Endothelial cell of coronary artery (primary cell): ENCODE measurements around the gene PDIA5. TPM values are rescaled to one million over a fixed set of nuclear protein-coding genes. Genes with fewer than 3 reads are reported as not detected.

Experiments used
- total RNA-seq: library from RNA; depleted of rRNA; stranded (reverse); fragments of >200 nt; gene quantifications from 2 replicates; pipeline ENCODE4 v1.2.3, GENCODE V29; 2014

PDIA5 gene
- 29.1 and 43.2 TPM in 2 replicates for total RNA-seq

DNA sequence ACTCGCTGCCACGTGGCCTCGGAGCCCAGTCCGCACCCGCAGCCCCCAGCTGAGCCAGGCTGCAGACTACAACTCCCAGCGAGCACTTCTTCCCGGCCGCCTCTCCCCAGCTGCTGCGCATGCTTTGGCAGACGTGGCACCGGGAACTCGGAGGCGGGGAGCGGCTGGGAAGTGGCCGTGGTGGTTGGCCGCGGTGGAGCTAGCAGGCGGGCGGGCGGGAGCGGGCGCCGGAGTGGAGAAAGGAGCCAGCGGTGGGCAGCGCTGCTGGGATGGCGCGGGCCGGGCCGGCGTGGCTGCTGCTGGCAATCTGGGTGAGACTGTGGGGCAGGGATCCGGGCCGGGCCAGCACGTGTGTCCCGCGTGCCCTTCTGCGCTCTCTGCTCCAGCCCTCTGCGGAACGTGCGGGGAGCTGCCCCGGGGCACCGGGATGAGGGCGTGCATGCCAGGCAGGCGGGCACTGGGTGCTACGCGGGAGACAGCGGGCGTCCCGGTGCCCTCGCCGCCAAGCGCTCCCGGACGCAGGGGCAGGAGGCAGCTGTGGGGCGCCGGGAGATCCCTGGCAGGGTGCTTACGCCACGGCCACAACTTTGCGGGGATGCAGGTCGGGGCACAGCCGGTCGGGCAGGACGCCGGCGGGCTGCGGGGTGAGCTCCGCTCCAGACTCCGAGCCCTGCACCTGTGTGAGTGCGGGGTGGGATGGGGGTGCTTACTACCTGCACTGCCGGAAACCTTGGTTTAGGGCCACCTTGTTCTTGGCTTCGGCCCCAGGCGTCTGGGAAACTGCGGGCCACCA is at the start of gene PDIA5:
Gene PDIA5 (plus strand): TSS at position 130 of the 793 bp plus-strand sequence. CDS start 140 bp downstream, at position 270.

DNA sequence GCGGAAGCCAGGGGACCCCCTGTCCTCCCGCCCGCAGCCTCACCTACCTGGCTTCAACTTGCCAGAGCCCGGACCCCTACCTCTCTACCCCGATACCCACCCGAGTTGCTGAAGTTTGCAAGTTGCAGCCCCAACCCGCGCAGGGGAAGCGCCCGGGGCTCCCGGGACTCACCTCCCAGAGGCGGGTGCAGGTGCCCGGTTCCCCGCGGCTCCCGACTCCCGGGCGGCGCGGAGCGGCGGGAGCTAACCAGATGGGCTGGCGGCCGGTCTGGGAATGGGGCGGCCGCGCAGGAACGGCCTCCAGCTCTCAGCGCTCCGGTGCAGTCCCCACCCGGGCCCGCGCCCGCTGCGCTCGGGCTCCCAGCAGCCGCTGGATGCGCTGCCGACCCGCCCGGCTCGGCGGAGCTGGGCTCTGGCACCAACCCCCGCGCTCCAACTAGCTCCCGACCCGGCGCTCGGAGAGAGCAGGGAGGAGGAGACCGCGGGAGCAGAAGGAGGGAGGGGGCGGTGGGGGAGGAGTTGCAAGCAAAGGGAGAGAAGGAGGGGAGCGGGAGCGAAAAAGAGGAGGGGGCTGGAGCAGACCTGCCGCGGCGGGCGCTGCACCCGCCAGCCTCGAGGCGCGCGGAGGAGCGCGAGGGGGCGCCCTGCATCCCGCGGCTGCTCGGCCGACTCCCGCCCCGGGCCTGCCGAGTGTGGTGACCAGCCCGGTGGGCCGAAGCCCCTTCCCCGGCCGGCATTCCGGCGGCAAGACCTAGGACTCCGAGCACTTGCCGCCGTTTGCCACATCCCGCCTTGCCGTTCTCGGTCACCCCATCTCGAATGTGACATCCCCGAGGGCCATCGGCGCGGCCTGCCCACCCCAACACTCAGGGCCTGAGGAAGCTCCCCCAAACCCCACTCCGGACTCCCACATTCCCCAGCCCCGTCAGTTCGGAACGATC is 39.3 kb upstream of the PDIA5 start, which contains the start of gene SEMA5B:
Gene SEMA5B (minus strand): TSS at position 472 of the 941 bp plus-strand sequence. CDS start 66,500 bp downstream, outside the sequence.

DNA sequence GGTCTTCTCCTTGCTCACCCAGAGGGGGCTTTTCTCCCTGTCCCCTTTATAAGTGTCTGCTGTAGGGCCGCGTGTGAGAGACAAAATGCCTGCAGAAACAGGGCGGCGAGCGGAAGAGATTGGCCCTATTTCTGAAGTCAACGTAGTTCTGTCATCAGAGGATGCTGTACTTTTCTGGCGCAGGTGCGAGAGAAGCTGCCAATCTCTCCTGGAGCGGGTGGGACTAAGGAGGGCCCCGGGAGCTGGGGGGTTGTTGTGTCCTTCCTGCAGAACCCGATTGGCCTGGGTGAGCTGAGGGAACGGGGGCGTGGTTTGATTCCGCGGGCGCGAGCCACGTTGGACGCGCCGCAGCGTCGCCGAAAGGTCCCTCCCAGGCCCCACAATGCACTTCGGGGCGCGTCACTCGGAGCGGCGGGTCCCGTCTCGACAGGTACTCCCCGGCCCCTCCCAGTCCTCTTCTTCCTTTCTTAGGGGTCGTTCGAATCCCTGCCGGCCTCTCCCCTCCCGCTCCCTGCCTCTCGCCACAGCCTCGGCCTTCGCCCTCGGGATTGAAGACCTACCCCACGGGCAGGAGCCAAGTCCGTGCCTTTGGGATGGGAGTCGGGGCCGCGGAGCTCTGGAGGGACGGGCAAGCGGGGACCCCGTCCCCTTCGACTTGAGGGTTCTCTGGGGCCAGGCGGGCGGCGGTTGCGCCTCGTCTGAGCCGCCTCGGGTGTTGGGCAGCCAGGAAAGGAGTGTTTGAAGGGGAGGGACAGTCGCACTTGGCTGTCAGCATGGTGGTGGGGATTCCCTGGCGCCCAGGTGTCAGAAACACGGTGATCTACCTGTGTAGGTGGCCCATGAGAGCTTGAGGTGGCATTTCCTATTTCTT is 135.0 kb downstream of the PDIA5 start, which contains the start of gene SEC22A:
Gene SEC22A (plus strand): TSS at position 387 of the 871 bp plus-strand sequence. CDS start 7,275 bp downstream, outside the sequence.

Other genes with a start within 250 kb of the PDIA5 start
- gene SEMA5B, start 39.3 kb upstream of the PDIA5 start, total RNA-seq, result under 0.01 and 0.09 TPM in 2 replicates
- gene SEC22A, start 134.9 kb downstream of the PDIA5 start, total RNA-seq, result 26.7 and 26.9 TPM in 2 replicates